ENCODE results near the gene WWTR1.

DNA sequence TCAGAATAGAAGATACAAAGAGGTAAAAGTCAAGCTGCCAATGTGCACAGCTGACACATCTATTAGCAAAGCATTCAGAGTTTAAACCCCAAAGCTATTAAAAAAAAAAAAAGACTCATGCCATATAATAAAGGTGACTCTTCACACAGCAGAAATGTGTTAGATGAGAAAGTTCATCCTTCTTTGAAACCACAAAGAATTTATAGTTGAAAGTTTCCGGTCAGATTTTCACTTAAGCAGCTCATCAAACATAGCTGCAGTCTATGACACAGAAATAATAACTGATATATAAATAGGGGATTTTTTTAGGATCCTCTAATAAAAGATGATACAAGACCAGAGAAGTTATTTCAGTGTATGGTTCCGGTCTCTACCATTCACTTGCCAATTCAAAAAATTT, 76.6 kb downstream of the WWTR1 start:
- TF ChIP-seq POLR2AphosphoS5 (IDR thresholded peaks at IDR 0.05) (no peak), POLR2A (IDR thresholded peaks at IDR 0.05) (no peak)
- TF ChIP-seq, protein P1, sequence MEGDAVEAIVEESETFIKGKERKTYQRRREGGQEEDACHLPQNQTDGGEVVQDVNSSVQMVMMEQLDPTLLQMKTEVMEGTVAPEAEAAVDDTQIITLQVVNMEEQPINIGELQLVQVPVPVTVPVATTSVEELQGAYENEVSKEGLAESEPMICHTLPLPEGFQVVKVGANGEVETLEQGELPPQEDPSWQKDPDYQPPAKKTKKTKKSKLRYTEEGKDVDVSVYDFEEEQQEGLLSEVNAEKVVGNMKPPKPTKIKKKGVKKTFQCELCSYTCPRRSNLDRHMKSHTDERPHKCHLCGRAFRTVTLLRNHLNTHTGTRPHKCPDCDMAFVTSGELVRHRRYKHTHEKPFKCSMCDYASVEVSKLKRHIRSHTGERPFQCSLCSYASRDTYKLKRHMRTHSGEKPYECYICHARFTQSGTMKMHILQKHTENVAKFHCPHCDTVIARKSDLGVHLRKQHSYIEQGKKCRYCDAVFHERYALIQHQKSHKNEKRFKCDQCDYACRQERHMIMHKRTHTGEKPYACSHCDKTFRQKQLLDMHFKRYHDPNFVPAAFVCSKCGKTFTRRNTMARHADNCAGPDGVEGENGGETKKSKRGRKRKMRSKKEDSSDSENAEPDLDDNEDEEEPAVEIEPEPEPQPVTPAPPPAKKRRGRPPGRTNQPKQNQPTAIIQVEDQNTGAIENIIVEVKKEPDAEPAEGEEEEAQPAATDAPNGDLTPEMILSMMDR (IDR thresholded peaks at IDR 0.05) = no peak
